ENCODE results near the gene CES4A.

CES4A gene

GRCh38 chr16:67055712-67056487, 67.5 kb downstream of the CES4A start:
- H3K4me3 ChIP-seq (ENCODE audit: low read depth, low read length), result no peak overlapping the region
- no peak for TF ChIP-seq CTCF (IDR thresholded peaks at IDR 0.05; ENCODE audit: borderline replicate concordance, insufficient read depth, low read depth, low read length)
